NB4 (cell line): ENCODE data around the gene PLXNC1.

Experiments used
- DNase-seq: peaks from one replicate; pipeline ENCODE4 v3.0.0; 2010; ENCODE audit warnings: low read depth
- H3K4me3 ChIP-seq: one replicate; pipeline ENCODE4 v1.5.1; 2011; ENCODE audit warnings: mild to moderate bottlenecking, low read depth, low read length, moderate library complexity
- MYC ChIP-seq: IDR thresholded peaks from 2 replicates; pipeline ENCODE4 v1.6.1; 2011; ENCODE audit warnings: low read depth, low read length
- POLR2A ChIP-seq: IDR thresholded peaks from 2 replicates; pipeline ENCODE4 v1.6.1; 2011; ENCODE audit warnings: mild to moderate bottlenecking; ENCODE audit not compliant: insufficient read length; ENCODE audit errors: extremely low read depth
- TF ChIP-seq, protein P1 (sequence below): IDR thresholded peaks from 2 replicates; pipeline ENCODE4 v1.6.1; 2011; ENCODE audit warnings: low read depth, low read length
- TF ChIP-seq, protein P2 (sequence below): IDR thresholded peaks from one replicate; pipeline ENCODE4 v1.5.1; 2012; ENCODE audit warnings: low read depth, low read length

The PLXNC1 gene

DNA sequence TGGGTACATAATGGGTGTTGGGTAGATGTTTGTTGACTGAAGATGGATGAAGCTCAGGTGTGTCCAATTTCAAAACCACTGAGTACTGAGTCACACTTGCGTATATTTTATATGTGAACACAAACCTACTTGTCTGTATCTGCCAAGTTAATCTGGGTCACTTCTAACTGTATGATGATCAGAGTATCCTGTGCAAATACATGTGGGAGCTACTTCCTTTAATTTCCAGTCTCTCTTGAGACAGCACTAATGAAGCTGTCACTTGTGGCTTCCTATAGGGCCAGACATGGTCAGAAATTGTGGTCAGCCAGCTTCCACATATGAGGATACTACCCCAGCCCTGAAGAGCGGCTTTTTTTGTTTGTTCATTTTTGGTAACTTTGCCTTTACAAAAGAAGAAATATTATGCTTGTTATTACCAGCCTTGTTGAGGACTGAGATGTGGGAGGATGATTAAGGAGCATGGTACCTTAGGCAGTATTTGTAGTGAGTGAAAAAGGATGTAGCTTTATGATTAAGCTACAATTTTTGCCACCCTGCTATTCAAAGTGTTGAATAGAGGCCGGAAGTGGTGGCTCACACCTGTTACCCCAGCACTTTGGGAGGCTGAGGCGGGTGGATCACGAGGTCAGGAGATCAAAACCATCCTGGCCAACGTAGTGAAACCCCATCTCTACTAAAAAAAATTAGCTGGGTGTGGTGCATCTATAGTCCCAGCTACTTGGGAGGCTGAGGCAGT lies 32.4 kb downstream of the PLXNC1 start:
- H3K4me3 ChIP-seq, result no peak overlapping the region
- DNase-seq, result peak; percentile 86
- no peak; the same call in 1 of the 2 replicates for TF ChIP-seq MYC
- TF ChIP-seq, protein P1, sequence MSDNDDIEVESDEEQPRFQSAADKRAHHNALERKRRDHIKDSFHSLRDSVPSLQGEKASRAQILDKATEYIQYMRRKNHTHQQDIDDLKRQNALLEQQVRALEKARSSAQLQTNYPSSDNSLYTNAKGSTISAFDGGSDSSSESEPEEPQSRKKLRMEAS, result no peak
- no peak for TF ChIP-seq POLR2A
- TF ChIP-seq, protein P2, sequence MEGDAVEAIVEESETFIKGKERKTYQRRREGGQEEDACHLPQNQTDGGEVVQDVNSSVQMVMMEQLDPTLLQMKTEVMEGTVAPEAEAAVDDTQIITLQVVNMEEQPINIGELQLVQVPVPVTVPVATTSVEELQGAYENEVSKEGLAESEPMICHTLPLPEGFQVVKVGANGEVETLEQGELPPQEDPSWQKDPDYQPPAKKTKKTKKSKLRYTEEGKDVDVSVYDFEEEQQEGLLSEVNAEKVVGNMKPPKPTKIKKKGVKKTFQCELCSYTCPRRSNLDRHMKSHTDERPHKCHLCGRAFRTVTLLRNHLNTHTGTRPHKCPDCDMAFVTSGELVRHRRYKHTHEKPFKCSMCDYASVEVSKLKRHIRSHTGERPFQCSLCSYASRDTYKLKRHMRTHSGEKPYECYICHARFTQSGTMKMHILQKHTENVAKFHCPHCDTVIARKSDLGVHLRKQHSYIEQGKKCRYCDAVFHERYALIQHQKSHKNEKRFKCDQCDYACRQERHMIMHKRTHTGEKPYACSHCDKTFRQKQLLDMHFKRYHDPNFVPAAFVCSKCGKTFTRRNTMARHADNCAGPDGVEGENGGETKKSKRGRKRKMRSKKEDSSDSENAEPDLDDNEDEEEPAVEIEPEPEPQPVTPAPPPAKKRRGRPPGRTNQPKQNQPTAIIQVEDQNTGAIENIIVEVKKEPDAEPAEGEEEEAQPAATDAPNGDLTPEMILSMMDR, result no peak

DNA sequence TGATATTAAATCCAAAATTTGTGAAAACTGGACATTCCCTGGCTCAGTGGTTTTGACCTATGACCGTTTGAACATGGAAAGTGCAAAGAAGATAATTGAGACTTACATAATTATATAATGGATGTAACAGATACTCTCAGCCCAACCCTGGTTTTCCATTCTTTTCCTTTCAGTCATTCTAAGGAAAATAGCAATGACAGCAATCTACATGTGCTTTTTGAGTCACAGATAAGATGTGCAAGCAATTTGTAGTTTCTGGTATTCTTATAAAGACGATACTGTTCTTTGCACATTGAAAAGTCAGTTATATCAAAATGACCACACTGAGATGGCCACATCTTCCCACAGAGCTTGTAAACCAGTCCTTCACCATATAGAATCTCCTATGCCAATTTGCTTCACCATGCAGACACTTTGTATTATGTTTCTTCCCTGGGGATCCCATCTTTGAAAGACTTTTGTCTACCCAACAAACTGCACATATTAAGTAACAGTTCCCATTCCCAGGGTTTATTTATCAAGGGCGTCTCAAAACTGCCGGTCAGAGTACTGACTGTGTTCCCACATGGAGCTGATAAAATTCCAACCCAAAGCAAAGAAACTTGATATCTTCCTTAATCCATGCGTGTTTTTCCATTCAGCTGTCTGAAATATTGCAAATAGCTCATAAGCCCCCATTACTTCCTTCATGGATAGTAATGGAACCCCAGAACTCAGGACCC lies 34.8 kb downstream of the PLXNC1 start:
- DNase-seq, result no peak
- TF ChIP-seq, protein P1, result no peak
- TF ChIP-seq, protein P2, result no peak
- TF ChIP-seq POLR2A (no peak), MYC (no peak)
- H3K4me3 ChIP-seq, result no peak overlapping the region

DNA sequence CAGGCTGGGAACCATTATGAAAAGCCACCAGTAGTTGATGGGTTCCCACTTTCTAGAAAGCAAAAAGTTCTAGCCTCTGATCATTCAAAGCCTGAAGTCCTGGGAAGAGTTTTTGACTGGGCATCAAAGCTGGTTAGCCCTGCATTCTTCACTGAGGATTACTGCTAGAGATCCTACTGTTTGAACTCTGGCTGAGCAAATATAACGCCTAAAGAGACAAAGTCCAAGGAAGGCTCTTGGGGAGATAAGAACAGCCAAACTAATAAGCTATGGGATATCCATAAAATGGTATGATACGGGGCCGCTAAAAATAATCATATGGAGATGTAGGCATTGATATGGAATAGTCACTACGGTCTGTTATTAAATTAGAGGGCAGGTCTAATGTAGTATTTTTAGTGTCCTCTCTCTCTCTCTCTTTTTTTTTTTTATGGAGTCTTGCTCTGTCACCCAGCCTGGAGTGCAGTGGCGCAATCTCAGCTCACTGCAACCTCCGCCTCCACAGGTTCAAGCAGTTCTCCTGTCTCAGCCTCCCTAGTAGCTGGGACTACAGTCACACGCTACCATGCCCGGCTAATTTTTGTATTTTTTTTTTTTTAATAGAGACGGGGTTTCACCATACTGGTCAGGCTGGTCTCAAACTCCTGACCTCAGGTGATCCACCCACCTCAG lies 35.5 kb downstream of the PLXNC1 start:
- TF ChIP-seq POLR2A (no peak), MYC (no peak)
- TF ChIP-seq, protein P2, result no peak
- TF ChIP-seq, protein P1, result no peak
- DNase-seq, result no peak
- H3K4me3 ChIP-seq, result no peak overlapping the region

DNA sequence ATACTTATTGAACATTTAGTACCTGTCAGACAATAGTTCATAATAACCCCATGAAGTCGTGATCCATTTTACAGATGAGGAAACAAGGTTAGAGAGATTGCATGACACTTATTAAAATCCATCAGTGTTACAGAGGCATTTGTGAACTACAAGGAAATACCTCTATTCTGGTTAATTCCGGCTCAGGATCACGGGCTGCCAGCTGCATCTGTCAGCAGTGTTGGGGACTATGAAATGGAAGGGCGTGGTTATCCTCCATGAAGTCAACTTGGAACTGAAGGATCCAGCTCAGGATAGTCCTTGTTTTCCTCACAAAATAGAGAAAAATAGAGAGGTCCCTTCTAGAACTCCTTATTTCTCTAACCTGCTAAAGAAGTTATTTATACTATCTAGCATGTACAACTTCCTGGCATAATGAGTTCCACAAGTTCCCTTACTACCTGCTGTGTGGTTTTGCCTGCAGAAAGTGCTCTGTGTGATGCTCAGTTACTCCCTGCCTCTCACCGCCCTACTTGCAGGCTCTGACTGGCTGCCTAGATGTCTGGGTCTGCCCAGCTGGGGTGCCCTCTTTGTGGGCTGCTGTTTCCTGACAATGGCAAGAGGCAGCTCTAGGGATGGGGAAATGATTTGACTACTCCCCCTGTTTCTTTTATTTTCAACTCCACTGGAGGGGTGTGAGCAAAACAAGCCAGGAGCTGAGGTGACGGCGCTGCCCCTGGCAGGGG lies 36.8 kb downstream of the PLXNC1 start:
- DNase-seq, result peak; percentile 36
- TF ChIP-seq POLR2A, result no peak
- TF ChIP-seq MYC, result no peak
- TF ChIP-seq, protein P2, result no peak
- TF ChIP-seq, protein P1, result no peak
- no peak overlapping the region for H3K4me3 ChIP-seq

DNA sequence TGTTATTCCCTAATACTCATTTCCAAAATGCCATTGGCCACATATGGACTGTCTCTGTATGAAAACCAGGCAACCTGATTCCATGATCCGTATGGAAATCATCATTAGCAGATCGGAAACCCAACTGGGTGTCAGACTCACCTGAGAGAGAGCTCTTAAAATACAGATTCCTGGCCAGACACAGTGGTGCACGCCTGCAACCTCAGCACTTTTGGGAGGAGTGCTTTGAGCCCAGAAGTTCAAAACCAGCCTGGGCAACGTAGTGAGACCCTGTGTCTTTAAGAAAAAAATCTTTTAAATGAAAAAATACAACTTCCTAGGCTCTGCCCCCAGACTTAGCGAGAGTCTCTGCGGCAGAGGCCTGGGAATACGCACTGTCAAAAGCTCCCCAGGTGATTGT lies 37.4 kb downstream of the PLXNC1 start:
- TF ChIP-seq MYC (no peak), POLR2A (no peak)
- TF ChIP-seq, protein P2, result no peak
- TF ChIP-seq, protein P1, result no peak
- H3K4me3 ChIP-seq, result no peak overlapping the region
- no peak for DNase-seq
